Measurements from ENCODE around the gene TSHR.

Gene TSHR

DNA sequence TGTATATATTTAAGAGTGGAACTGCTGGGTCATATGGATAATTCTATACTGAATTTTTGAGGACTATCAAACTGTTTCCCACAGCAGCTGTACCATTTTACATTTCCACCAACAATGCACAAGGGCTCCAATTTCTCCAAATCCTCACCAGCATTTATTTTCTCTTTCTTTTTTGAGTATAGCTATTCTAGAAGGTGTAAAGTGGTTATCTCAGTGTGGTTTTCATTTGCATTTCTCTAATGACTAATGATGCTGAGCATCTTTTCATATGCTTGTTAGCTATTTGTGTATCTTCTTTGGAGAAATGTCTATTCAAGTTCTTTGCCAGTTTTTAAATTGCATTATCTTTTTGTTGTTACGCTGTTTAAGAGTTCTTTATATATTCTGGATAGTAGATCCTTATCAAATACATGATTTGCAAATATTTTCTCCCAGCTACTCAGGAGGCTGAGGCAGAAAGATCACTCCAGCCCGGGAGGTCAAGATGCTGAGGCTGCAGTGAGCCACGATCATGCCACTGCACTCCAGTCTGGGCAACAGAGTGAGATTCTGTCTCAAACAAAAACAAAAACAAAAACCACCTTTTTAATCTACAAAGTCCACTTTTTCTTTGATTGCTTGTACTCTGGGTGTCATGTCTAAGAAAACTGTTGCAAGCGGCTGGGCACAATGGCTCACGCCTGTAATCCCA is 232.6 kb downstream of the TSHR start:
- H3K9me3 ChIP-seq (ENCODE audit: control insufficient read depth, low read length), result no peaks in the 10 kb centered on the region
- WGBS, 2 experiments, result 90 to 92% methylated on average over 4 of the region's 5 CpGs
- peaks cover 38% of the 10 kb centered on the region for H3K36me3 ChIP-seq (ENCODE audit: control insufficient read depth, insufficient read depth, low read length)
- H3K27ac ChIP-seq (ENCODE audit: insufficient read depth, low read depth, low read length, poor library complexity, severe bottlenecking), result no peak overlapping the region
- H3K4me1 ChIP-seq (ENCODE audit: control insufficient read depth, insufficient read depth, low read length), result no peaks in the 10 kb centered on the region
- no peaks in the 10 kb centered on the region for H3K27me3 ChIP-seq (ENCODE audit: control insufficient read depth, insufficient read depth, low read length, poor library complexity, severe bottlenecking)
- no peak overlapping the region for H3K4me3 ChIP-seq (ENCODE audit: insufficient read depth, low read depth, low read length)

DNA sequence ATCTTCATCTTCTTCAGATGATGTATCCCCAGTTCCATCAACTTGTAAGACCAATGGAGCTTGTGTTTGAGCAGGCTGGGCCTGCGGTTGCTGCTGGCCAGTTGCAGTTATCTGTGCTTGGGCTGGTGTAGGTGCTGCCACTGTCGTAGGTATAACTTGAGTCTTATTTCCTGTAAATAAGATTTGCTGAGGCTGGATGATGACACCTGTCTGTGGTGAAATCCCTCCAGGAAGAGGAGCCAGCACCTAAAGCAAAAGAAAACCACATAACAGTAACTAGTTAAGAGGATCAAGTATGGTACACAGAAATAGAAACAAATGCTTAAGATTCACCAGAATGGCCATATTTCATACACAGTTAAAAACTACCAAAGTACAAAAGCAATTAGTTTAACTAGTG is 237.2 kb downstream of the TSHR start:
- no peaks in the 10 kb centered on the region for H3K27me3 ChIP-seq (ENCODE audit: control insufficient read depth, insufficient read depth, low read length, poor library complexity, severe bottlenecking)
- H3K36me3 ChIP-seq (ENCODE audit: control insufficient read depth, insufficient read depth, low read length), result peaks cover 38% of the 10 kb centered on the region
- no peaks in the 10 kb centered on the region for H3K4me1 ChIP-seq (ENCODE audit: control insufficient read depth, insufficient read depth, low read length)
- no peaks in the 10 kb centered on the region for H3K9me3 ChIP-seq (ENCODE audit: control insufficient read depth, low read length)
- H3K27ac ChIP-seq (ENCODE audit: insufficient read depth, low read depth, low read length, poor library complexity, severe bottlenecking), result no peak overlapping the region
- WGBS, 2 experiments, result 92 to 100% methylated on average over 2 of the region's 2 CpGs
- no peak overlapping the region for H3K4me3 ChIP-seq (ENCODE audit: insufficient read depth, low read depth, low read length)

- Histone ChIP-seq H3K27me3 (ENCODE audit: control insufficient read depth, insufficient read depth, low read length, poor library complexity, severe bottlenecking) (no peaks in the 10 kb centered on the region), H3K27ac (ENCODE audit: insufficient read depth, low read depth, low read length, poor library complexity, severe bottlenecking) (no peak overlapping the region), H3K9me3 (ENCODE audit: control insufficient read depth, low read length) (no peaks in the 10 kb centered on the region), H3K4me1 (ENCODE audit: control insufficient read depth, insufficient read depth, low read length) (no peaks in the 10 kb centered on the region), H3K4me3 (ENCODE audit: insufficient read depth, low read depth, low read length) (no peak overlapping the region), H3K36me3 (ENCODE audit: control insufficient read depth, insufficient read depth, low read length) (peaks cover 37% of the 10 kb centered on the region)
- WGBS, 2 experiments, result 93 to 96% methylated on average over 3 of the region's 3 CpGs
These were observed 238.7 kb downstream of the TSHR start for GRCh38 chr14:81193924-81194633.

All from ectodermal cell (in vitro differentiated cells).